Measurements from ENCODE around the gene SH3YL1. TPM values are rescaled to one million over a fixed set of nuclear protein-coding genes. Genes with fewer than 3 reads are reported as not detected.

The SH3YL1 gene
- total RNA-seq, 1 donor from 2014 or later = 61.4 TPM

GRCh38 chr2:228115-228514, 35.7 kb downstream of the SH3YL1 start:
- TF ChIP-seq, protein P1, sequence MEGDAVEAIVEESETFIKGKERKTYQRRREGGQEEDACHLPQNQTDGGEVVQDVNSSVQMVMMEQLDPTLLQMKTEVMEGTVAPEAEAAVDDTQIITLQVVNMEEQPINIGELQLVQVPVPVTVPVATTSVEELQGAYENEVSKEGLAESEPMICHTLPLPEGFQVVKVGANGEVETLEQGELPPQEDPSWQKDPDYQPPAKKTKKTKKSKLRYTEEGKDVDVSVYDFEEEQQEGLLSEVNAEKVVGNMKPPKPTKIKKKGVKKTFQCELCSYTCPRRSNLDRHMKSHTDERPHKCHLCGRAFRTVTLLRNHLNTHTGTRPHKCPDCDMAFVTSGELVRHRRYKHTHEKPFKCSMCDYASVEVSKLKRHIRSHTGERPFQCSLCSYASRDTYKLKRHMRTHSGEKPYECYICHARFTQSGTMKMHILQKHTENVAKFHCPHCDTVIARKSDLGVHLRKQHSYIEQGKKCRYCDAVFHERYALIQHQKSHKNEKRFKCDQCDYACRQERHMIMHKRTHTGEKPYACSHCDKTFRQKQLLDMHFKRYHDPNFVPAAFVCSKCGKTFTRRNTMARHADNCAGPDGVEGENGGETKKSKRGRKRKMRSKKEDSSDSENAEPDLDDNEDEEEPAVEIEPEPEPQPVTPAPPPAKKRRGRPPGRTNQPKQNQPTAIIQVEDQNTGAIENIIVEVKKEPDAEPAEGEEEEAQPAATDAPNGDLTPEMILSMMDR (conservative IDR thresholded peaks at IDR 0.05) = no peak
- no peak overlapping the region for H3K27ac Mint-ChIP-seq
- no peaks in the 10 kb centered on the region for H3K4me1 Mint-ChIP-seq (ENCODE audit: unreplicated experiment)
- peaks cover 30% of the 10 kb centered on the region for H3K36me3 Mint-ChIP-seq
- no peak overlapping the region for H3K4me3 Mint-ChIP-seq
- no peak for DNase-seq (ENCODE audit: extremely low spot score, unreplicated experiment)
- H3K27me3 Mint-ChIP-seq = no peaks in the 10 kb centered on the region
- no peaks in the 10 kb centered on the region for H3K9me3 Mint-ChIP-seq

DNA sequence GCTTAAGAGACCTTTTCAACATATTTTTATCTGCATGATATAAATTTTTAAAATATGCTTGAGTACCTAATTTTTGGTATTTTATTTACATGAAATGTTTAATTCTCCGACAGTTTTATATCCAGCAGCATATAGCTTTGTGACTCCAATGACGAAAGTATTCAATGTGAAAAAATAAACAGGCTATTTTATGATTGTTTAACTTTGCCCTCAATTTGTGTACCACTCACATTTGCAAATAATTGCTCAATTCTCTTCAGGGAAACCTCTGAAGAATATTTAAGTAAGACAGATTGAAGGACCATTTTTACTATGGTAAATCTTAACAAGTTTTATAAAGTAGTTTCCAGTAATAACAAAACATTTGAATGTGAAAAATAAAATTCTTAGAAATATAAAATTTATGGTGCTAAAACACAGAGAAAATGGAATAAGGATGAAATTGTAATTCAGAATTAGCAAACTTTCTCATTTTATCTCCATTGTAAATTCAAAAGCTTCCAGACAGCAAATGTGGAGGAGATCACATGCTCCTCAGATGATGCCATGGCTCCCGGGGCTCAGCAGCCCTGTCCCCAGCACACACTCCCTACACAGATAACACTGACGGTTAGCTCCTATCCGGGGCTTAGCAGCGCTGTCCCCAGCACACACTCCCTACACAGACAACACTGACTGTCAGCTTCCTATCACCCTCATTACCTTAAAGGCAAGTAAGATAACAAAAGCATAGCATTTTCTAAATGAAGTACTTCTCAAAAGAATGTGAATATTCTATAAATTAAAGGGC, 39.7 kb downstream of the SH3YL1 start:
- H3K27me3 Mint-ChIP-seq = no peaks in the 10 kb centered on the region
- DNase-seq (ENCODE audit: extremely low spot score, unreplicated experiment) = no peak
- TF ChIP-seq, protein P1 (conservative IDR thresholded peaks at IDR 0.05) = no peak
- H3K4me1 Mint-ChIP-seq (ENCODE audit: unreplicated experiment) = no peaks in the 10 kb centered on the region
- no peak overlapping the region for H3K27ac Mint-ChIP-seq
- peaks cover 39% of the 10 kb centered on the region for H3K36me3 Mint-ChIP-seq
- no peaks in the 10 kb centered on the region for H3K9me3 Mint-ChIP-seq
- H3K4me3 Mint-ChIP-seq = no peak overlapping the region

DNA sequence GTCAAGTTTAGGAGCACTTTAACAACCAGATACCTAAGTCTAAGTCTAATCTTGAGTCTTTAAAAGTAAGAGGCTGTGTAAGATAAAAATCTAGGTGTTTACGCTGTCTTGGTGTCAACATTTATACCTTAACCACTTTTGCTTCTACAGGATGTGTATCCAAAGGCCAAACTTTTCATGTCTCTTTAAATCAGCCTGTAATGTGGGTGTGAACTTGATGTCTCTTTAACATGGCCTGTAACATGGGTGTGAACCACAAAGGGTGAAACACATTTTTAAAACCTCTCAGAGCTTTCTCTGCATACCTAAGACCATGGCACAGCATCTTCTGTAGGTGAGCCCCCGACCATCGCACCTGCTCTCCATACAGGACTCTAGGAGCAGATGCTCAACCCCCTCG, 40.4 kb downstream of the SH3YL1 start:
- DNase-seq (ENCODE audit: extremely low spot score, unreplicated experiment) = no peak
- Mint-ChIP-seq H3K4me1 (ENCODE audit: unreplicated experiment) (no peaks in the 10 kb centered on the region), H3K27me3 (no peaks in the 10 kb centered on the region), H3K9me3 (no peaks in the 10 kb centered on the region), H3K36me3 (peaks cover 38% of the 10 kb centered on the region), H3K27ac (no peak overlapping the region), H3K4me3 (no peak overlapping the region)
- TF ChIP-seq, protein P1 (conservative IDR thresholded peaks at IDR 0.05) = no peak

DNA sequence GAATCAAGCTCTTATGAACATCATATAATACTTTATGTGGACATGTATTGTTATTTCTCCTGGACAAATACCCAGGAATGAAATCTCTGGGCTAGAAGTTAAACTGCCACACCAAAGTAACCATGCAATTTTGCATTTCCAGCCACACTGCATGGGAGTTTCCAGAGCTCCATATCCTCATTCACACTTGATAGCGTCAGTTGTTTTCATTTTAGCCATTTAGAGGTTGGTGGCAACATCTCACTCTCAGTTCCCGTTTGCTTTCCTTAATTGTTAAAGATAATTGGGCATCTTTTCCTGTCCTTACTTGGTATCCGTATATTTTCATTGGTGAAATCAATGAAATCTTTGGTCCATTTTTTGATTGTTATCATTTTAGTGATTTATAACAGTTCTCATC, 47.8 kb downstream of the SH3YL1 start:
- DNase-seq (ENCODE audit: extremely low spot score, unreplicated experiment) = no peak
- H3K4me3 Mint-ChIP-seq = no peak overlapping the region
- H3K36me3 Mint-ChIP-seq = peaks cover 17% of the 10 kb centered on the region
- peaks cover 5% of the 10 kb centered on the region for H3K9me3 Mint-ChIP-seq
- no peaks in the 10 kb centered on the region for H3K4me1 Mint-ChIP-seq (ENCODE audit: unreplicated experiment)
- H3K27me3 Mint-ChIP-seq = peaks cover 4% of the 10 kb centered on the region
- H3K27ac Mint-ChIP-seq = no peak overlapping the region
- TF ChIP-seq, protein P1 (conservative IDR thresholded peaks at IDR 0.05) = no peak

DNA sequence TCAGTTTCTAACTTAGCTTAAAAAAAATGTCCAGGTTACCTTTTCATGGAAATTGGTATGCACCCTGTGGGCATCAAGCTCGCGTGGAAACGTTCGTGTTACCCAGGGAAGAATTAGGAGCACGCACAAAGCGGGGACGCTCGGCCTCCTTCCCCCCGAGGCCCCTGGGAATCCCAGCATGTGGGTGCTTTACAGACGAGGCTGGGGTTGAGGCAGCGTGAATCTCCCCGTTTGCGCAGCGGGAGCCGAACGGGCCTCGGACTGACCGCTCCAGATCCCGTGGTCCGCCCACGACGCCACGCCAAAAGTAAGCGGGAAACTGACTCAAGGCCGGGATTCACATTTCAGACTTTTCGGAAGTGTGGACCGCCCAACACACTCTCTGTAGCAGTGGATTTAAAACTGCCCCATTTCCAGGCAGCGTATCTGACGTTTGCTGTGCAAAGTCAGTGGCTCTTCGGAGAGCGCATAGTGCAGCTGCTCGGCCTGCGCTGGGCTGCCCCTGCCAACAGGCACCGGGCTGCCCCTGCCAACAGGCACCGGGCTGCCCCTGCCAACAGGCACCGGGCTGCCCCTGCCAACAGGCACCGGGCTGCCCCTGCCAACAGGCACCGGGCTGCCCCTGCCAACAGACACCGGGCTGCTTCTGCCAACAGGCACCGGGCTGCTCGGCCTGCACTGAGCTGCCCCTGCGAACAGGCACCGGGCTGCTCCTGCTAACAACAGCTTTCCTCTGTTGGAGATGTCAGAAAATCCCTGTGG, 49.7 kb downstream of the SH3YL1 start:
- Mint-ChIP-seq H3K9me3 (peaks cover 5% of the 10 kb centered on the region), H3K27ac (no peak overlapping the region), H3K36me3 (peaks cover 13% of the 10 kb centered on the region), H3K27me3 (peaks cover 16% of the 10 kb centered on the region), H3K4me1 (ENCODE audit: unreplicated experiment) (no peaks in the 10 kb centered on the region), H3K4me3 (no peak overlapping the region)
- no peak for DNase-seq (ENCODE audit: extremely low spot score, unreplicated experiment)
- TF ChIP-seq, protein P1 (conservative IDR thresholded peaks at IDR 0.05) = no peak

Measured in type B pancreatic cell (in vitro differentiated cells).